Right lobe of liver (tissue), 6 donors: ENCODE measurements around the gene GABARAPL1. TPM values are rescaled to one million over a fixed set of nuclear protein-coding genes. Genes with fewer than 3 reads are reported as not detected.

Experiments used
- ATAC-seq, 4 donors: fragments of 200-7000 bp; cut with Tn5 transposase; one replicate each; pipeline ENCODE4 v1.9.1; 2020; ENCODE audit warnings: mild to moderate bottlenecking in 4 of 4, moderate library complexity in 4 of 4
- DNase-seq, 3 donors: peaks; one replicate each; pipeline ENCODE4 v3.0.0-alpha.2; 2020
- H3K27ac ChIP-seq, 3 donors: fragments of 200-600 bp; one replicate each; pipeline ENCODE4 v1.8.0; 2022
- H3K27me3 ChIP-seq, 2 donors: fragments of 200-600 bp; one replicate each; pipeline ENCODE4 v1.8.0; 2022
- H3K36me3 ChIP-seq, 4 donors: fragments of 200-600 bp; sonication (generic) in 1 of 4; one replicate each; pipeline versions ENCODE4 v1.5.1 to v1.8.0; 2017 to 2022; ENCODE audit warnings: control low read depth in 1 of 4
- H3K4me1 ChIP-seq, 4 donors: fragments of 200-600 bp; sonication (generic) in 1 of 4; one replicate each; pipeline versions ENCODE4 v1.5.1 to v1.8.0; 2017 to 2022; ENCODE audit warnings: control low read depth in 1 of 4
- H3K4me3 ChIP-seq, 3 donors: fragments of 200-600 bp; one replicate each; pipeline ENCODE4 v1.8.0; 2022
- H3K9me3 ChIP-seq, 4 donors: fragments of 200-600 bp; sonication (generic) in 1 of 4; one replicate each; pipeline versions ENCODE4 v1.5.1 to v1.8.0; 2017 to 2022; ENCODE audit warnings: control low read depth in 1 of 4
- CTCF ChIP-seq, 4 donors: fragments of 200-600 bp in 3 of 4; fragments of 450-650 bp in 1 of 4; IDR thresholded peaks; one replicate each; pipeline versions ENCODE4 v1.5.1 to v1.8.0; 2016 to 2022; ENCODE audit warnings: antibody characterized with exemption in 4 of 4, mild to moderate bottlenecking in 2 of 4
- POLR2A ChIP-seq: fragments of 450-650 bp; IDR thresholded peaks from one replicate; pipeline ENCODE4 v1.6.1; 2017; ENCODE audit warnings: antibody characterized with exemption, mild to moderate bottlenecking
- WGBS: methylation state at CpG from one replicate; pipeline ENCODE4 v1.1.6; 2018; ENCODE audit warnings: low coverage, low lambda C conversion rate; ENCODE audit not compliant: insufficient coverage; ENCODE audit errors: missing lambda C conversion rate; 5-methylcytosine and 5-hydroxymethylcytosine counted together
- intact Hi-C, 2 donors: fragments of 100-400 bp; cut with DNase I; formaldehyde crosslinking; loops; one replicate each; pipeline versions ENCODE4 v1.11.2 to v1.14.1; 2022
- total RNA-seq, 6 experiments: library from RNA; depleted of rRNA in 2 of 6; stranded (reverse); fragments of >200 nt in 2 of 6; fragmentation: NEBNext Ultra II Directional in 3 of 6; extraction: Animal tissue kit (Norgen Biotek cat#: 25700) in 3 of 6; gene quantifications; one replicate each; pipeline versions ENCODE4 v1.1.0 to v1.2.4, GENCODE V29; 2016 to 2023
- donor health status: DM: no; HTN: yes; CAD: no.
- donor health status: DM: no; HTN: no; CAD: no.
- donor health status: DM: no; HTN: no; CAD: no.
- donor health status: DM: no; HTN: yes; CAD: no.
- donor health status: DM: no; HTN: yes; CAD: no.

The GABARAPL1 gene
- total RNA-seq, 6 experiments from 2014 or later = 59.5 to 123 (median 83.4) TPM

- Histone ChIP-seq H3K4me3 (no peak overlapping the region), H3K27me3 (no peaks in the 10 kb centered on the region), H3K27ac (no peak overlapping the region), H3K4me1 (no peaks in the 10 kb centered on the region), H3K36me3 (no peaks in the 10 kb centered on the region), H3K9me3 (no peaks in the 10 kb centered on the region)
- intact Hi-C loops = no loop called here
- no peak for TF ChIP-seq POLR2A
- no peak for TF ChIP-seq CTCF (IDR thresholded peaks at IDR 0.05)
- 49% methylated on average over 3 of the region's 3 CpGs for WGBS
- ATAC-seq (no peak), DNase-seq (no peak)
These were observed 28.6 kb downstream of the GABARAPL1 start for GRCh38 chr12:10241290-10241689.

GRCh38 chr12:10241727-10242126 lies 29.1 kb downstream of the GABARAPL1 start:
- Histone ChIP-seq H3K27ac (no peak overlapping the region), H3K4me1 (no peaks in the 10 kb centered on the region), H3K36me3 (no peaks in the 10 kb centered on the region), H3K27me3 (no peaks in the 10 kb centered on the region), H3K4me3 (no peak overlapping the region), H3K9me3 (no peaks in the 10 kb centered on the region)
- ATAC-seq (no peak), DNase-seq (no peak)
- 73% methylated on average over 2 of the region's 2 CpGs for WGBS
- intact Hi-C loops = no loop called here
- no peak for TF ChIP-seq POLR2A
- TF ChIP-seq CTCF (IDR thresholded peaks at IDR 0.05) = no peak

- Histone ChIP-seq H3K27ac (no peak overlapping the region), H3K9me3 (no peaks in the 10 kb centered on the region), H3K36me3 (no peaks in the 10 kb centered on the region), H3K27me3 (no peaks in the 10 kb centered on the region), H3K4me1 (no peaks in the 10 kb centered on the region), H3K4me3 (no peak overlapping the region)
- no peak for TF ChIP-seq POLR2A
- no peak for TF ChIP-seq CTCF (IDR thresholded peaks at IDR 0.05)
- ATAC-seq (no peak), DNase-seq (no peak)
- WGBS = 83% methylated on average over 1 of the region's 1 CpG
- intact Hi-C loops = no loop called here
These were observed 29.9 kb downstream of the GABARAPL1 start for GRCh38 chr12:10242539-10242938.

- Histone ChIP-seq H3K9me3 (no peaks in the 10 kb centered on the region), H3K27me3 (no peaks in the 10 kb centered on the region), H3K36me3 (no peaks in the 10 kb centered on the region), H3K4me1 (no peaks in the 10 kb centered on the region), H3K4me3 (no peak overlapping the region), H3K27ac (no peak overlapping the region)
- ATAC-seq (peak in 1 of 4 donors; percentile 46), DNase-seq (no peak)
- intact Hi-C loops = no loop called here
- TF ChIP-seq POLR2A (no peak), CTCF (IDR thresholded peaks at IDR 0.05) (no peak)
- WGBS = 69% methylated on average over 11 of the region's 11 CpGs
These were observed 31.3 kb downstream of the GABARAPL1 start for GRCh38 chr12:10243818-10244520.
